HG02623 (cell line): ENCODE results near the gene ORMDL1.

Source experiments
- ATAC-seq: cut with Tn5 transposase; IDR thresholded peaks from one replicate; pipeline ENCODE4 v1.9.1; 2021; ENCODE audit warnings: moderate library complexity; ENCODE audit not compliant: unreplicated experiment

Gene ORMDL1

GRCh38 chr2:189783927-189784867 lies at the start of gene ORMDL1, which contains the start of gene PMS1:
Gene ORMDL1 (minus strand): TSS chr2:189784339. CDS start chr2:189782595, 1,744 bp downstream.
Gene PMS1 (plus strand): TSS chr2:189784450. CDS start chr2:189791810, 7,360 bp downstream.
- peak; percentile 92 for ATAC-seq

- no peak for ATAC-seq
Observed at GRCh38 chr2:189830510-189830909, 46.4 kb upstream of the ORMDL1 start.

- ATAC-seq: no peak
Observed at GRCh38 chr2:189829102-189829833, 45.1 kb upstream of the ORMDL1 start.

- no peak for ATAC-seq
Observed at GRCh38 chr2:189826039-189826438, 41.9 kb upstream of the ORMDL1 start.

GRCh38 chr2:189824694-189825396 lies 40.7 kb upstream of the ORMDL1 start:
- ATAC-seq: no peak

- ATAC-seq: no peak
Observed at GRCh38 chr2:189821953-189822748, 38.0 kb upstream of the ORMDL1 start.

- ATAC-seq: no peak
Observed at GRCh38 chr2:189819297-189819704, 35.2 kb upstream of the ORMDL1 start.

GRCh38 chr2:189818249-189819038 lies 34.3 kb upstream of the ORMDL1 start:
- ATAC-seq: no peak

- no peak for ATAC-seq
Observed at GRCh38 chr2:189803431-189803830, 19.3 kb upstream of the ORMDL1 start.

GRCh38 chr2:189802396-189802912 lies 18.3 kb upstream of the ORMDL1 start:
- no peak for ATAC-seq

- ATAC-seq: no peak
Observed at GRCh38 chr2:189799531-189799930, 15.4 kb upstream of the ORMDL1 start.

GRCh38 chr2:189799030-189799331 lies 14.8 kb upstream of the ORMDL1 start:
- no peak for ATAC-seq

GRCh38 chr2:189798312-189799029 lies 14.3 kb upstream of the ORMDL1 start:
- peak; percentile 71 for ATAC-seq

GRCh38 chr2:189797902-189798301 lies 13.8 kb upstream of the ORMDL1 start:
- ATAC-seq: no peak

- ATAC-seq: no peak
Observed at GRCh38 chr2:189794310-189794709, 10.2 kb upstream of the ORMDL1 start.

GRCh38 chr2:189791338-189792042 lies 7.4 kb upstream of the ORMDL1 start:
- ATAC-seq: no peak

GRCh38 chr2:189783451-189783926 lies 650 bp downstream of the ORMDL1 start:
- peak; percentile 10 for ATAC-seq

GRCh38 chr2:189782221-189782671 lies 1.9 kb downstream of the ORMDL1 start:
- ATAC-seq: no peak
